22Rv1 (cell line): Measurements from ENCODE around the gene TMEM255B.

Experiments
- H3K27ac ChIP-seq: fragments of 450-650 bp; 2 replicates; pipeline ENCODE4 v1.5.1; 2017
- ZFX ChIP-seq: fragments of 450-650 bp; IDR thresholded peaks from 2 replicates; pipeline ENCODE4 v1.6.1; 2017; ENCODE audit warnings: antibody characterized with exemption, borderline replicate concordance
- TF ChIP-seq, protein P1 (sequence below): fragments of 450-650 bp; IDR thresholded peaks from 2 replicates; pipeline ENCODE4 v1.5.1; 2017; ENCODE audit warnings: mild to moderate bottlenecking

The TMEM255B gene

DNA sequence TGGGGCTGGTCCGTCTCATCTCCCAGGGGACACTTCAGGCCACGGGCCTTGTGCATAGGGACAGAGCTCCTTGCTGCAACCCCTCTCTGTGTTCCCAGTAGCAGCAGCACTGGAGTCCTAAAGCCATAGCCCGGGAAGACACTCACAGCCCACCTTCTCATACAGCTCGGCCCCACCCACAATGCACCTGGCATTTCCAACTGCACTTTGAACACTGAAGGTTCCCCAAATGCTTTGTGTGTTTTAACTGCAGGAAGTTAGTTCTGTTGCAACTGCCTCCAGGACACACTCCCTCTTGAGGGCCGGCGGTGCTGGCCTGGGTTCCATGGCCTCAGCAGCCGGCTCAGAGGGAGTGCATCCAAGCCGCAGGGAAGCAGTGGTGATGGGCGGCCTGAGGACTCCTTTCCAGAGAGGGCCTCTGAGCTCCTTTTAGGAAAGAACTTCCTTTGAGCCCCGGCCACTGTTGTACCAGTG, 22.7 kb upstream of the TMEM255B start:
- TF ChIP-seq, protein P1, sequence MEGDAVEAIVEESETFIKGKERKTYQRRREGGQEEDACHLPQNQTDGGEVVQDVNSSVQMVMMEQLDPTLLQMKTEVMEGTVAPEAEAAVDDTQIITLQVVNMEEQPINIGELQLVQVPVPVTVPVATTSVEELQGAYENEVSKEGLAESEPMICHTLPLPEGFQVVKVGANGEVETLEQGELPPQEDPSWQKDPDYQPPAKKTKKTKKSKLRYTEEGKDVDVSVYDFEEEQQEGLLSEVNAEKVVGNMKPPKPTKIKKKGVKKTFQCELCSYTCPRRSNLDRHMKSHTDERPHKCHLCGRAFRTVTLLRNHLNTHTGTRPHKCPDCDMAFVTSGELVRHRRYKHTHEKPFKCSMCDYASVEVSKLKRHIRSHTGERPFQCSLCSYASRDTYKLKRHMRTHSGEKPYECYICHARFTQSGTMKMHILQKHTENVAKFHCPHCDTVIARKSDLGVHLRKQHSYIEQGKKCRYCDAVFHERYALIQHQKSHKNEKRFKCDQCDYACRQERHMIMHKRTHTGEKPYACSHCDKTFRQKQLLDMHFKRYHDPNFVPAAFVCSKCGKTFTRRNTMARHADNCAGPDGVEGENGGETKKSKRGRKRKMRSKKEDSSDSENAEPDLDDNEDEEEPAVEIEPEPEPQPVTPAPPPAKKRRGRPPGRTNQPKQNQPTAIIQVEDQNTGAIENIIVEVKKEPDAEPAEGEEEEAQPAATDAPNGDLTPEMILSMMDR = no peak
- TF ChIP-seq ZFX = no peak
- H3K27ac ChIP-seq = no peak overlapping the region

DNA sequence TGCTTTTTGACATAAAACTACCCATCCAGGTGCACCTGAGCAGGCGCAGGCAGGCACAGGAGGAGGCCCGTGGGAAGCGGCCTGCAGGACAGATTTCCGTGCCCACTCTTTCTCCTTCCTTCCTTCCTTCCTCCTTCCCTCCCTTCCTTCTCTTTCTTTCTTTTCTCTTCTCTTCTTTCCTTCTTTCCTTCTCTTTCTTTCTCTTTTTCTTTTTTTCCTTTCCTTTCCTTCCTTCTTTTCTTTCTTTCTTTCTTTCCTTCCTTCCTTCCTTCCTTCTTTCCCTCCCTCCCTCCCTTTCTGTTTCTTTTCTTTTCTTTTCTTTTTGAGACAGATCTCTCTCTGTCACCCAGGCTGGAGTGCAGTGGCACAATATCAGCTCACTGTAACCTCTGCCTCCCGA, 21.2 kb upstream of the TMEM255B start:
- H3K27ac ChIP-seq = no peak overlapping the region
- no peak for TF ChIP-seq ZFX
- TF ChIP-seq, protein P1 = no peak

DNA sequence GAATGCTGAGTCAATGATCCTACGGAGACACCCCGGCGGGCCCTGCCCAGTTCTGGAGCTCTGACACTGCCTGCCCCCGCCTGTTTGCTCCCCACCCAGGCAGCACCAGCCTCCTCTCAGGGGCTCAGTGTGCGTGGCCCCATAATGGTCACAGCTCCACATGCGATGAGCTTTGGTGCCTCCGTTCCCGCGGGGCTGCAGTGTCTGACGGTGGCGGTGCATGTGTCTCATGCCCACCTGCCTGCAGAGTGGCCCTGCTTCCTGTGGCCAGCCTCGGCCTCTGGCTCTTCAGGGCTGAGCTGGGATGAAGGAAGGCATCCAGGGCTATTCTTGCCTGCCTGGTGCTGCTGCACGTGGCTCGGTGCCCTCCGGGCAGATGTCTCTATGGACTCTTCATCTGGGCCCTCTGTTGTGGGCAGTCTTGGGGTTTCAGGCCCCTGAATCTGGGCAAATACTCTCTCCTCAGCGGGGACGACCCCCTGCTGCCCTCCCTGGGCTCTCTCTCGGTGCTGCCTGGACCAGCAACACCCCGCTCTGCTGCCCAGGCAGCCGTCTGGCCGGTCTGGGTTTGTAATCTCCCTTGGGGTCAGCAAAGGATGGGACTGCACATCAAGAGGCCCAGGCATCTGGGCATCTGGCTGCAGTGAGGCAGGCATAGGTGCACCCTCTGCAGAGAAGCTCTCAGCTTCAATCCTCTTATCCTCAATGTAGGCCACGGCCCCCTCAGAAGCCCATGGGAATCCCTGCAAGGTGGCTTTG, 19.3 kb upstream of the TMEM255B start:
- TF ChIP-seq, protein P1 = no peak
- TF ChIP-seq ZFX = no peak
- no peak overlapping the region for H3K27ac ChIP-seq

DNA sequence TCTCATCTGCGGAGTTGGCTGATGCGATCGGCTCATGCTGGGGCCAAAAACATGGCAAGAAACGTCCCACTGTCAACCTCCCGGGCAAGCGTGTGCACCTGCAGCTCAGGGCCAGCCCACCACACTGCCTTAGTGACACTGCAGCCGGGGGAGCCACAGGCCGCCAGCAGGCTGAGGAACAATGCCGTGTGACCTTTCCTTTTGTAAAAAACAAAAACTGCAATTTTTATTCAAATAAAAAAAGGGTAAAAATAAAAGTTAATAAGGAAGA, 18.8 kb upstream of the TMEM255B start:
- no peak overlapping the region for H3K27ac ChIP-seq
- no peak for TF ChIP-seq ZFX
- TF ChIP-seq, protein P1 = no peak

DNA sequence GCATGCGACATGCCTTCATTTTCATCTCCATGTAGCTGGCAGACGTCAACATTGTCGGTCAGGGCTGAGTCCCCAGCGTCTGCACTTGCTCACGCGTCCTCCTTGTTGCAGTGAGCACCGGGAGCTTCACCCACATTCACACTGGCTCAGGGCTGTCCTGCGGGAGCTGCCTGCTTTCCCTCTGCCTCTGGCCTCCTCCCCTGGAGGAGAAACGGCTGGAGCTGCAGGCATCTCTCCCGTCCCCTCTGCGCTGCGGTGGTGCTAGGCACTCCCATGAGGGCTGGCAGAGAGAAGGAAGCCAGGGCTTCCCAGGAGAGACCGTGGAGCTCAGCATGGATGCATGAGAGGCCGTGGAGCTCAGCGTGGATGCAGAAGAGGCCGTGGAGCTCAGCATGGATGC, 18.4 kb upstream of the TMEM255B start:
- no peak overlapping the region for H3K27ac ChIP-seq
- TF ChIP-seq, protein P1 = no peak
- TF ChIP-seq ZFX = no peak

DNA sequence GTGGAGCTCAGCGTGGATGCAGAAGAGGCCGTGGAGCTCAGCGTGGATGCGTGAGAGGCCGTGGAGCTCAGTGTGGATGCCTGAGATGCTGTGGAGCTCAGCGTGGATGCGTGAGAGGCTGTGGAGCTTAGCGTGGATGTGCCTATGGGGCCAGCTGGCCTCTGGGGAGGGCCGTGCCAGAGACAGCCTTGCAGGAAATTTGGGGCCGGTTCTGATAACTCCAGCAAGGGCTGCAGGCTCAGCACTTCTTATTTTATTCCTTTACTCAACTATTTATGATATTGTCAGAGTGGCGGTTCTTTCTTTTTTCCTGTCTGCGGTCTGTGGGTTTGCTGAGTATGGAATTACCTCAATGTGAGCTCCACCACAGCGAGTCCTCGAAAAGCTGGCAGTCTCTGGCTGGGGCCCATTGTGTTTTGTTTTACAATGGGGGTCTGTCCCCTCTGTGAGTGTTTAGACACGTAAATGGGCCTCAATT, 17.8 kb upstream of the TMEM255B start:
- TF ChIP-seq, protein P1 = no peak
- no peak for TF ChIP-seq ZFX
- H3K27ac ChIP-seq = no peak overlapping the region

DNA sequence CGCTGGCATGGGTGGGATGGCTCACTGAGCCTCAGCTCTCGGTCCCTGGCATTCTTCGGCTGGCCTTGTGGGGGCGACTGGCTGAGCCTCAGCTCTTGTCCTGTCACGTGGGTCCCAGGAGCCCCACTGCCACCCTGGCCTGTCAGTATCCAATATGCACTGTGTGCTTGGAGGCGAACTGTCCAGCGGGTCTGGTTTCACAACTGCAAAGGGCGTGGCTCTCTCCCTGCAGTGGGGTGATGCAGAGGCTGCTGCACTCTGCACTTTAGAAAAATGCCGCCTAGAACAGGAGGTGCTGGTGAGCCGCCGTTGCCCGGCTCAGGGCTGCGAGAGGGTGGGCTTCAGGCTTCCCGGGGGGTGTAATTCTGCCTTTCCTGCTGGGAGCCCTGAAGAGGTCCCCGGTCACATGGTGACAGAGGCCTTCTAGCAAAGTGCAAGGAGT, 17.0 kb upstream of the TMEM255B start:
- TF ChIP-seq, protein P1 = no peak
- no peak for TF ChIP-seq ZFX
- H3K27ac ChIP-seq = no peak overlapping the region
